SK-N-SH (cell line): ENCODE data around the gene BNC2. TPM values are rescaled to one million over a fixed set of nuclear protein-coding genes. Genes with fewer than 3 reads are reported as not detected.

ENCODE experiments used
- CTCF ChIA-PET: fragments of 300-600, 350-600 bp; formaldehyde crosslinking; extraction: SDS; loops from one replicate; lab custom pipeline; 2021; lab: Yijun Ruan, JAX
- POLR2A ChIA-PET: fragments of 350-600 bp; sonication (Branson Sonifier 250); formaldehyde crosslinking; extraction: SDS; loops from one replicate; lab custom pipeline; 2020; ENCODE audit warnings: antibody characterized with exemption, inconsistent platforms; lab: Yijun Ruan, JAX
- DNase-seq: peaks from one replicate; pipeline ENCODE4 v3.0.0; 2012
- H2AFZ ChIP-seq: fragments of 200-600 bp; sonication (generic); 2 replicates; pipeline ENCODE4 v1.8.1; 2016; ENCODE audit warnings: antibody characterized with exemption, mild to moderate bottlenecking, low read depth
- H3F3A ChIP-seq: fragments of 200-600 bp; sonication (generic); replicated peaks from 2 replicates; pipeline ENCODE3; 2016; ENCODE audit warnings: antibody characterized with exemption, mild to moderate bottlenecking; ENCODE audit not compliant: insufficient read depth
- H3K27ac ChIP-seq, 2 experiments: fragments of 200-500 bp in 1 of 2; fragments of 200-600 bp in 1 of 2; sonication (Bioruptor generic) in 1 of 2; sonication (generic), shearing (Covaris generic) in 1 of 2; 2 replicates each; pipeline versions ENCODE4 v1.5.1 to v1.6.1; 2014 to 2016; ENCODE audit warnings: low read depth in 2 of 2, inconsistent platforms in 1 of 2, low read length in 1 of 2, mild to moderate bottlenecking in 1 of 2, mixed read lengths in 1 of 2
- H3K27me3 ChIP-seq: fragments of 200-600 bp; sonication (generic), shearing (Covaris generic); 2 replicates; pipeline ENCODE4 v1.6.1; 2016; ENCODE audit warnings: mixed run types; ENCODE audit not compliant: insufficient read depth
- H3K36me3 ChIP-seq, 2 experiments: fragments of 200-500 bp in 1 of 2; fragments of 200-600 bp in 1 of 2; sonication (Bioruptor generic) in 1 of 2; sonication (generic) in 1 of 2; replicated peaks in 1 of 2; 2 replicates each; pipeline versions ENCODE3 to v1.5.1; 2014 to 2016; ENCODE audit warnings: low read length in 1 of 2, mild to moderate bottlenecking in 1 of 2; ENCODE audit not compliant: insufficient read depth in 2 of 2, control insufficient read depth in 1 of 2
- H3K4me1 ChIP-seq, 2 experiments: fragments of 200-500 bp in 1 of 2; fragments of 200-600 bp in 1 of 2; sonication (Bioruptor generic) in 1 of 2; sonication (generic), shearing (Covaris generic) in 1 of 2; 2 replicates each; pipeline versions ENCODE4 v1.5.1 to v1.6.1; 2014 to 2016; ENCODE audit warnings: low read depth in 1 of 2, low read length in 1 of 2, mixed run types in 1 of 2; ENCODE audit not compliant: insufficient read depth in 2 of 2, control insufficient read depth in 1 of 2
- H3K4me2 ChIP-seq: fragments of 200-600 bp; sonication (generic), shearing (Covaris generic); 2 replicates; pipeline ENCODE4 v1.6.1; 2017; ENCODE audit warnings: mixed run types
- H3K4me3 ChIP-seq, 2 experiments: fragments of 200-500 bp in 1 of 2; fragments of 200-600 bp in 1 of 2; sonication (Bioruptor generic) in 1 of 2; sonication (generic), shearing (Covaris generic) in 1 of 2; 2 replicates each; pipeline versions ENCODE4 v1.5.1 to v1.8.1; 2014 to 2016; ENCODE audit warnings: low read depth in 2 of 2, inconsistent platforms in 1 of 2, low read length in 1 of 2, mild to moderate bottlenecking in 1 of 2, mixed read lengths in 1 of 2, moderate library complexity in 1 of 2
- H3K79me2 ChIP-seq: fragments of 200-600 bp; sonication (generic); 2 replicates; pipeline ENCODE4 v1.8.1; 2017; ENCODE audit warnings: mild to moderate bottlenecking; ENCODE audit not compliant: insufficient read depth
- H3K9ac ChIP-seq: fragments of 200-600 bp; sonication (generic); 2 replicates; pipeline ENCODE4 v1.6.1; 2017; ENCODE audit warnings: mixed run types
- H3K9me2 ChIP-seq: fragments of 200-600 bp; sonication (generic); 2 replicates; pipeline ENCODE4 v1.6.1; 2017; ENCODE audit warnings: mixed run types
- H3K9me3 ChIP-seq: fragments of 200-600 bp; sonication (generic); 2 replicates; pipeline ENCODE4 v1.6.1; 2017; ENCODE audit warnings: mixed run types, mild to moderate bottlenecking, moderate library complexity
- H4K20me1 ChIP-seq: fragments of 200-600 bp; sonication (generic); 2 replicates; pipeline ENCODE4 v1.6.1; 2017; ENCODE audit warnings: mild to moderate bottlenecking, mixed run types; ENCODE audit not compliant: insufficient read depth
- ELF1 ChIP-seq: IDR thresholded peaks from 2 replicates; pipeline ENCODE4 v1.4.0; 2012
- FOXM1 ChIP-seq: IDR thresholded peaks from 2 replicates; pipeline ENCODE4 v1.4.0; 2012; ENCODE audit warnings: low read depth, mild to moderate bottlenecking
- GABPA ChIP-seq: IDR thresholded peaks from 2 replicates; pipeline ENCODE4 v1.4.0; 2012; ENCODE audit warnings: low read depth, mild to moderate bottlenecking
- JUND ChIP-seq: IDR thresholded peaks from 2 replicates; pipeline ENCODE4 v1.4.0; 2012
- MAX ChIP-seq: IDR thresholded peaks from 2 replicates; pipeline ENCODE4 v1.4.0; 2012; ENCODE audit warnings: low read depth
- NRF1 ChIP-seq: IDR thresholded peaks from 2 replicates; pipeline ENCODE4 v1.6.1; 2012; ENCODE audit warnings: low read depth, mild to moderate bottlenecking, low read length
- PBX3 ChIP-seq: IDR thresholded peaks from 2 replicates; pipeline ENCODE4; 2012
- RAD21 ChIP-seq: IDR thresholded peaks from 2 replicates; pipeline ENCODE4 v1.6.1; 2012; ENCODE audit warnings: mild to moderate bottlenecking, low read length
- REST ChIP-seq: IDR thresholded peaks from 2 replicates; pipeline ENCODE4 v1.6.1; 2012; ENCODE audit warnings: mild to moderate bottlenecking, low read depth, low read length, moderate library complexity
- USF1 ChIP-seq: IDR thresholded peaks from 2 replicates; pipeline ENCODE4 v1.4.0; 2012; ENCODE audit warnings: low read depth, borderline replicate concordance
- WGBS: methylation state at CpG from one replicate; pipeline ENCODE4 v1.1.6; 2017; ENCODE audit warnings: low lambda C conversion rate; 5-methylcytosine and 5-hydroxymethylcytosine counted together
- polyA plus RNA-seq, 3 experiments: library from polyadenylated mRNA; depleted of rRNA; stranded (reverse); fragments of >200 nt; gene quantifications; 2 replicates each; pipeline ENCODE4 v1.2.3, GENCODE V29; 2012

Gene BNC2
- polyA plus RNA-seq, 1 of the 3 experiments (the other 2 are of a cell fraction) = 8.8 TPM

- H3K27me3 ChIP-seq = no peaks in the 10 kb centered on the region
- no peak overlapping the region for H3K4me2 ChIP-seq
- no peaks in the 10 kb centered on the region for H4K20me1 ChIP-seq
- H3K9me2 ChIP-seq = no peaks in the 10 kb centered on the region
- no peak overlapping the region for H2AFZ ChIP-seq
- 94% methylated on average over 6 of the region's 6 CpGs for WGBS
- no peak overlapping the region for H3K9ac ChIP-seq
- no peak overlapping the region for H3K4me3 ChIP-seq
- H3K79me2 ChIP-seq = peaks cover 12% of the 10 kb centered on the region; the same call in 1 of the 2 replicates
- POLR2A ChIA-PET = no interaction called here
- peaks cover 8% of the 10 kb centered on the region for H3F3A ChIP-seq
- H3K36me3 ChIP-seq = no peaks in the 10 kb centered on the region
- DNase-seq = no peak
- H3K9me3 ChIP-seq = no peaks in the 10 kb centered on the region
- H3K4me1 ChIP-seq = peaks cover 0 to 3% of the 10 kb centered on the region in 2 experiments; a peak in 2 of 4 replicates
- CTCF ChIA-PET = no interaction called here
- H3K27ac ChIP-seq = no peak overlapping the region
- no peak for TF ChIP-seq ELF1
- TF ChIP-seq USF1 = no peak
- TF ChIP-seq MAX = no peak
- no peak for TF ChIP-seq PBX3
- TF ChIP-seq NRF1 = no peak
- TF ChIP-seq GABPA = no peak
- TF ChIP-seq FOXM1 = no peak
- no peak for TF ChIP-seq REST
- TF ChIP-seq RAD21 = no peak
- no peak for TF ChIP-seq JUND
Observed at GRCh38 chr9:16459421-16460148, 410.9 kb downstream of the BNC2 start.
